Kidney tubule cell (primary cell): ENCODE results near the gene CPHXL.
A peak's percentile ranks its signal among the peaks of the same experiment; 100 is the strongest.

Experiments used
- DNase-seq: peaks from one replicate; pipeline ENCODE4 v3.0.0-alpha.2; 2018; ENCODE audit warnings: low spot score

The CPHXL gene

DNA sequence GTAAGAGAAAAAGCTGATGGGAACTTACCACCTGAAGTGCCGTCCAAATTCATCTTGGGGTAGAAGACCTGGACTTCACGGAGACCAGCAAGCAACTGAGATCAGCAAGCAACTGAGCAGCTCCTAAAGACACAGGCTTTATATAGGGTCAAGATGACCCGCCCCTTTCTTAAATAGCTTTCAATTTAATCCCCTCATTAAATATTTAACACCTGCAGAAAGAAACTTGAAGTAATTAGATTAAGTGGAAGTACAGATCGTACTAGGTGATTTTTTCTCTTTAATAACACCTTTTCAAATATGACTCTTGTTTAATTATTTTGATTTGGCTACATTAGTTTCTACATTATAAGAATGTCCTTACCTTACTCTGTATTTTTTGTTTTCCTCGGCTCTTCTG, at the start of gene CPHXL:
Gene CPHXL, minus strand, starts transcription at position 101 of the 400 bp plus-strand sequence. Its CDS starts 48 bp downstream, at position 53.
- DNase-seq: no peak

DNA sequence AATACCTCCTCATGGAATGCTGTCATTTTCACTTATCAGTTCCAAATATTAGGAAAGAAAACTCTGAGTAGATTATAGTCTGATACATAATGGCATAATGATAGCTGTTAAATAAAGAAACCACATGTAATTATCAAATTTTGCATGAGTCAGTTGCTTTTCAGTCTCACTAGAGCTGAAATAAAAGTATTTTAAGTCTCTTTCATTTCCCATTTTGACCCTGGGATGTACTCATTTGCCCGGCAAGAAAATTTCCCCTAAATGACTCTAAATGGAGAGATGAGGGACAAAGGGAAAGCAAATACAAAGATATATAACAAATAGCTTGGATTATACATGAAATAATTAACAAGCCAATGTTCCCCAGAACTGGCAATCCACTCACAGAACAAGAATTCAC, 47.9 kb upstream of the CPHXL start:
- no peak for DNase-seq

DNA sequence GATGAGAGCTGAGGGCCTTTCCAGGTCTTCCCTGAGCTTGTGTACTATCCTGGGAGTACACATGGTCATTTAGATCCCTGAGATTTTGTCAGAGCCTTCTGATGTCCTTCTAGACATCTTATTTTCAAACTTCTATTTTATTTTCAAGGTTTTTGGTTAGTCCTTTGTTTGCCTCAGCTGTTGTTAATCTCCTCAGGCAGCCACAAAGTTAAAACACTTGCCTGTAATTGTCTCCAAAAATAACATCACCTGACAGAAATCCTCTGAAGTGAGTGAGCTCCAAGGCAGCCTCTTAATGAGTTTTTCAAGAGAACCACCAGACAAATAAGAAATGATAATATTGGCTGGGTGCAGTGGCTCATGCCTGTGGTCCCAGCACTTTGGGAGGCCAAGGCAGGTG, 43.8 kb upstream of the CPHXL start:
- DNase-seq: no peak

DNA sequence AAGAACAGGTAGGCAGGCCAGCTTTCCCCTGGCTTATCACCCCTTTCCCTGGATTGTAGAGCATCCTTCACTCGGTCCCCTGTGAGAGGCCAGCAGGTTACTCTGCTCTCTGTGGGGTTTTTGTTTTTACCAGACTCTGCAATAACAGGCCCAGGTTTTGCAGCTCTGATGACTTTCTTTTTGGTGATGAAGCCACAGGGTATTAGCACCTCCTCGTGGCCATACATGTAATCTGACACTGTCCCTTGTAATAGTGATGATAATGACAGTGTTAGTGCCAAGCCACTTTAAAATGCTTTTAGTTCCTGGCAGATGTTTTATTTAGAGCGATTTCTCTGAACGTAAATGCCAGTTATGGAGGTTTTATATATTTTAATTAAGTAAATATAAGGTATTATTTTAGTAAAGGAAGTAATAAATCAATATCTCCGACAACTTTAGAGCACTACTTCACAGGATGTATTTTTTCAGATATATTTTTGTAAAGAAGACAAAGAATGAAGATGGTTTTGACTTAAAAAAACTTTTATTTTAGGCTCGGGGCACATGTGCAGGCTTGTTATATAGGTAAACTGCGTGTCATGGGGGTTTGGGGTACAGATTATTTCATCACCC, 38.0 kb upstream of the CPHXL start:
- DNase-seq: peak; percentile 66

DNA sequence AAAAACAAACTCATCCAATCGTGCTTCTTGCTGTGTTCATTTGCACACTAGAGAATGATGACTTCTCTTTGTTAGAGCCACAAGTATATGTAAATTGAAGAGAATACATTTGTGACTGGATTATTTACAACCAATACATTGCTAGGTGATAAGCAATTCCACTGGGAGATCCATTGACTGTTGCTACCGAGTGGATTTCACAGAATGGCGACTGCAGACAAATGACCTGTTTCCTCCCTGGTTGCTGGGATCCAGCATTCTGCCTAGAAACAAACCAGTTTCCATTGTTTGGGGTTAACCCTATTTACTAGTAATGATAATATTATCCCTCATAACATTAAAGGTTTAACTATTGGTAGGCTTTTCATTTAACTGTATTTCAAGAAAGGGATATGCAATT, 36.9 kb upstream of the CPHXL start:
- DNase-seq: no peak

DNA sequence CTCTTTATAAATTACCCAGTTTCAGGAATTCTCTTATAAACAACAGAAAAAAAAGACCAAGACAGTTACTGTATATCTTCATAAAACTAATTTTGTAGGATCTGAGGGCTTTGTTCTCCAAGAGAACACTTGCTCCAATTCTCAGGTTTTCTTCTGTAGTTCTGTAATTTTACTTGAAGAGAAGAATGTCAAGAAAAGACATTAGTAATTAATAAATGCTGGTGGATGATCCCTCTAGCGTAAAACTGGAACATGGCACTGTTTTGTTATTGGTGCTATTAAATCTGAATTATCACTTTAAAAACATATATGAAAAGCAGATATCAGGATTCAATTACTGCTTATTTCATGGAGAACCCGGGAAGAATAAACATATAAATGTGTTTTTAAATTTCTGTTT, 36.5 kb upstream of the CPHXL start:
- no peak for DNase-seq

DNA sequence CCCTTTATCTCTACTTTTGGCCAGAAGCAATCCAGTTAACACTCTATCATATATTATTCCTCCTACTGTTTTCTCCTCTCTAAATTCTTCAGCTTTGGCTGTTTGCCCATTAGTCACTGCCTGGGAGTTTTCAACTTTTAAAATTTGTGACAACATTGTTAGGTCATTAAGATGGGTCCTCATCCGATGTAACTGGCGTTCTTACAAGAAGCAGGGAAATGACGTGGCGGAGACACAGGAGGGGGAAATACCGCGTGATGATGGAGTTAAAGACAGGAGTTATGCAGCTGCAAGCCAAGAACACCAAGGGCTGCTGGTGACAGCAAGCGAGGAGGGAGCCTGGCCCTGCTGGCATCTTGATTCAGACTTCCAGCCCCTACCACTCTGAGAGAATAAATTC, 34.8 kb upstream of the CPHXL start:
- no peak for DNase-seq

DNA sequence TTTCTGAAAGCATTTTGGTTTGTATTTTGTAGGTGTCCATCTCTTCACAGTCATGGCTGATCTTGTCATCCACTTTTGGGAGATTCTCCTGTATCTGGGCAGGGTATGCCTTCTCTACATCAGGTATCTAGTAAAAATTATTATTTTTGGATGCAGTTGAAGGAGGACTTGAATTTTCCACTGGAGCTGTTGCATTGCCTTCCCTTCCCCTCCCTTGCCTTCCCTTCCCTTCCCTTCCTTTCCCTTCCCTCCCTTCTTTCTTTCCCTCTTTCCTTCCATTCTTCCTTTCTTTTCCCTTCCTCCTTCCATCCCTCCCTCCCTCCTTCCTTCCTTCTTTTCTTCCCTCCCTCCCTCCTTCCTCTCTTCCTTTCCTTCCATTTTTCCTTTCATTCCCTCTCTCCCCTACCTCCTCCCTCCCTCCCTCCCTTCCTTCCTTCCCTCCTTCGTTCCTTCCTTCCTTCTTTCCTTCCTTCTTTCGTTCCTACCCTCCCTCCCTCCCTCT, 33.8 kb upstream of the CPHXL start:
- no peak for DNase-seq

DNA sequence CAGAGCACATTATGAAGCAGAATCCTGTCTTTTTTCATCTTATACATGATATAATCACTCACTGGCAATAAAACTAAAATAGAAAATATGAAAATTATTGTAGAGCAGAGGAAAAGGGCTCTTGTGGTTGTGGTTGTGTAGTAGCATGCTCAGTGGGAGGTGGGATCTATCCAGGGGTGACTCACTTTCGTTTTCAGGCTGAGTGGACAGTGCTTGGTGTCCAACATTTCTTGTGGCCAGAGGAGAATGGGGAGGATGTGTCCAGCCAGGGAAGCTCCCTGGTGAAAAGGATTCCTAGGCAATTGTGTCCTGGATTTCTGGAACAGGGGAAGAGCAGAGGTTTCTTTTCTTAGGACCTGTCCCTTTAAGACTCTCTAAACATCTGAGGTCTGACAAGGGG, 31.9 kb upstream of the CPHXL start:
- DNase-seq: peak; percentile 62

DNA sequence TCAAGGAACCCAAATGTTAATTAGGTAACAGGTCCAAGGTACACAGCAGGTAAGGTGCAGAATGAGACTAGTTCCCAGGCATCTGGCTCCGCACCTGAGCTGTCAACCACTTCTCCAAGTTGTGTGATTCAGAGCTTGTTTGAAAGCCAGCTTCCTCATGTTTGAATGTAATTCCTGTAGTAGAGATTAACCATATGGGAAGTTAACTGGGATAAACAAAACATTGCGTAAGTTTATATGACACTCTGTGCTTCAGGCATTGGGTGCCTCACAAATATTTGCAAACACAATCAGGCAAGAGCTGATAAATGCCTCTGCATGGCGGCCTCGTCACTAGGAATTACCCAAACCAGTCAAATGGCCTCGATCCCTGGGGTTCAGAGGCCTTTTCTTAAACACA, 27.9 kb upstream of the CPHXL start:
- peak; percentile 29 for DNase-seq

DNA sequence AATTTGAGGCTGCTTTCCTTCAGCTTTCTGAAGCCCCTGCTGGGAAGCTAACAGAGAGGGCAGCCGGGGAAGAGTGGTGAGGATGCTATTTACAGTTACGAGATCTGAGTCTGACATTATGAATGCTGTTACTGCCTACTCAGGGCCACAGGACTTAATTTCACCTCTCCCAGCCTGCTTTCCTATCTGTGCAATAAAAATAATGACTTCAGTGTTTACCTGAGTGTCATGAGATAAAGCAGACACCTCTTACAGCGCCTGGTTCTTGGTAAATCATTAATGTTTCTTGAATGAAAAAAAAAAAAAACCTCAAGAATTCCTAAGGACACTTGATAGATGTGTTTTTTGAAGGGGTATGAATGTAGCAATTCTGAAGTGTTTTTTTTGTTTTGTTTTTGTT, 24.2 kb upstream of the CPHXL start:
- peak; percentile 41 for DNase-seq

DNA sequence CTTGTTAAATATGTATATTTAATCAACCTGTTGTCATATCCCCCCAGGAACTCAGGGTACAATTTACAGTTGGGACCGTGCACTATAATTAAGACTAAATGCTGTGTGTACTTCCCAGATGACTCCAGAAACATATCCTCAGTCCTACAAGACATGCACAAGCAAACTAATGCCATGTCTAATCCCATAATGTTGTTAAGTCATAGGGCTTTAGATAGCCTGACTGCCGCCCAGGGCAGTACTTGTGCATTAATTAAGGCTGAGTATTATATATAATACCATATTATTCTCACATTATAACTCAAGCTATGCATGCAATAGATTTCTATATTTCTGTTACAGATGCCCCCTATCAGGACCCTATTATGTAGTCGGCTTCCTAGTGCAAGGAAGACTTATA, 20.1 kb upstream of the CPHXL start:
- no peak for DNase-seq

DNA sequence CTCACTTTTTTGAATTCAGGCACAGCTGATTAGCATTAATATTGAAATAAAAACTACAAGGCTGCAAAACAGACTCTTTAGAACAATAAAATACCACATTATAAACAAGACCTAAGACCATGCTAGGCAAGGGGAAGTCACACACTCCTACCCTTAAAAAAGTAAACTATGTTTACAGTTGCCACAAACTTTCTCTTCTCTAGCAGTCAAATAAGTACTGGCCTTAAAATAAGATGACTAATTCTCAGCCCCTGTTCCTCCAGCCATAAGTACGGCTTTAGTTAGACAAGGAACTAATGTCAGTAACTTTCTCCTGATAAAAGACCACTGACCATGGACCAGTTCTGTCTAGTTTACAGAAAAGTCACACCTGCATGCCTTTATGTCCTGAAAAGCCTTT, 19.5 kb upstream of the CPHXL start:
- no peak for DNase-seq

DNA sequence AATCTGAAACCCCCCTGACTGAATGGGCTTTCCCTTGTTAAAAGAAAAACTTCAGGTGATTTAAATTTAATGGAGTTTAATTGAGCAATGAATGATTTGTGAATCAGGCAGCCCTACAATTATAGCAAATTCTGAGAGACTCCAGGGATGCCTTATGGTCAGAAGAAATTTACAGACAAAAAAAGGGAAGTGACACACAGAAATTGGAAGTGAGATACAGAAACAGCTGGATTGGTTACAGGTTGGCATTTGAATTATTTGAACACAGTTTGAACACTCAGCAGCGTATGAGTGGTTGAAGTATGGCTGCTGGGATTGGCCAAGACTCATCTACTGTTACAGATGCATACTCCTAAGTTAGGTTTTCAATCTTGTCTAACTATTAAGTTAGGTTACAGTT, 19.0 kb upstream of the CPHXL start:
- no peak for DNase-seq

DNA sequence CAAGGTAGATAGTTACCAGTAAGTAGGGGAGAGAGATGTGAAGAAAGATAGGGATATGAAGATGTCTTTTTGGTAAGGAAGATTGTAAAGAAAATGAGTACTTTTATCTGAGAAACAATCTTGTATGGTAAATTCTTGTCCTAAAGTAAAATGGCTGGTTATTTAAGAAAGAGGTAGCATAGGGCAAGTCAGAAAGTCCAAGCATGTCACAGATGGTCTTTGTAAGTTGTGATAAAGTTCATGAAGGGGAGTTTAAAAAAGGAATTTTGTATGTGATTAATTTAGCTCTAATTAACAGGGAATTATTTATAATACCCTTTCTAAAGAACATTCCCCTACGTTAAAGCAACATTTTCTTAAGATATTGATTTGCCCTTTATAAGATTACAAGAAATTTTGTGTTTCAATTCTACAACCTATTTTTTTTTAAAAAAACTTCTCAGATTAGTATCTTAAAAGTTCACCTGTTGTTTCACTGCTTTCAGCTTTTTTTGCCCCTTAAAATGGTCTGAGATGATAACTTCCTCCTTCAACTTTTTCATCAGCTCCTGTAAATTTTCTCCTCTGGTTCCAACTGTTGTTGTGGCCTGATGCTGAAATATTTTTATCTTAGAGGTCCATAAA, 16.2 kb upstream of the CPHXL start:
- DNase-seq: no peak

DNA sequence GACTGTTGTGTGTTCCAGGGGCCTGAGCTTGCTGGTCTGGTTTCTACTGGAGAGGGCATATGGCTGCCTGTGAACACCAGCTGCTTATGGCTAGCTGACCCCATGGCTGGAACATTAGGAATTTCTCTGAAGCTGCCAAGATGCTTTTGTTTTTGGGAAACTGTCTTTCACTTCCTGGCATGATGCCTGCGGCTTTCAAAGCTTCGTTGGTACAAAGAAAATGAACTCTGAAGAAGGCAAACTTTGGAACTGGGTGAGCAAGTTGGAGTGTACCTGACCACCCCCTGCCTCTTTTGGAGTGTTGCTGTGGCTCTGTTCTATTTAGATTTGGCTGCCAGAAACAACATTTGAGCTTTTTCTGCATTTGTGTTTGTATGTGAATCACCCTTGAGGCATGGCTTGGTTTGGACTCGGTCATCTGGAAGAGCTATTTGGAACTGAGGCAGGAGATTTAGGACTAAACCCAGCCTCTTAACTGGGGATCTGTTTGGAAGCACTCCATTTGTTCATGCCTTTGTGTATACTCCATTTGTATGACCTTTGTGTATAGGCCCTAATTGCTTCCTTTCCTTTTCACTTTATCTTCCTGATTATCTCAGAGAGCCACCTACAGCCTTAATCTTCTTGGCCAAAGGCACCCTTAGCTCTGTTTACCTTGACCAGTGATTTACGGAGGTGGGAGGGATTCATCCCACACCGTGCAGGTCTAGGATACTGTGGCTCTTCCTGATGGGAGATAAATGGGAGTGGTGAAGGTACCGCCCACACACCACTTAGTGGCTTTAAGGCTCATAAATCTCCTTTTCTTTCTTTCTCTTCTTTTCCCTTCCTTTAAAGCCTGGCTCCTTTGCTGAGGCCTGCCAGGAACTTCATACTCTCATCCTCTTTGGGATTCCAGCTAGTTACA, 7.3 kb upstream of the CPHXL start:
- no peak for DNase-seq

DNA sequence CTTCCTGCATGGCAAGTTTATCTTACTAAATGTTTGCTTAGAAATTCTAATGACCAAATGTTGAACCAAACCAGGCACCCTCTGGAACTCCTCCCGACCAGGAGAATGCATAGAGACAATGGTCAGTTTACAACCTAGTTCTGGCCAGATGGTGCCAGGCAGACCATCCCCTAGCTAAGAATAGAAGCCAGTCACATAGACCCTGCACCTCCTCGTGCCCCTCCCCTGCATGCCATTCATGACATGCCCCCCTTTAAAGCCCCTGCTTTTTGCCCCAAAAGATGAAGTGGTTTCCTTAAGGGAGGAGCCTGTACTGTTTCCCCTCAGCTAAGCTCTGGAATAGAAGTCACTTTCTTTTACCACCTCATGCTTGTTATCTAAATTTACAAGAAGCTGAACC, 6.6 kb upstream of the CPHXL start:
- DNase-seq: no peak

DNA sequence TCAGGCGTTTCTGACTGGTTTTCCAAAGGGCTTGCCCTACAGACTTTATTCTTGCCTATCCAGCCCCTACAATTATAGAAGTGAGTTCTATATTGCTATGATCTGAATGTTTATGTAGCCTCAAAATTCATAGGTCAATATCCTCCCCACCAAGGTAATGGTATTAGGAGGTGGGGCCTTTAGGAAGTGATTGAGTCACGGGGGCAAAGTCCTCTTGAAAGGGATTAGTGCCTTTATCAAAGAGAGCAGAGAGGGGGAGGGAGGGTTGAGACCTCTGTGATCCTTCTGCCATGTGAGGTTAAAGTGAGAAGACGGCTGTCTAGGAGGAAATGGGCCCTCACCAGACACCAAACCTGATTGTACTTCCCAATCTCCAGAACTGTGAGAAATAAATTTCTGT, 931 bp upstream of the CPHXL start:
- no peak for DNase-seq

DNA sequence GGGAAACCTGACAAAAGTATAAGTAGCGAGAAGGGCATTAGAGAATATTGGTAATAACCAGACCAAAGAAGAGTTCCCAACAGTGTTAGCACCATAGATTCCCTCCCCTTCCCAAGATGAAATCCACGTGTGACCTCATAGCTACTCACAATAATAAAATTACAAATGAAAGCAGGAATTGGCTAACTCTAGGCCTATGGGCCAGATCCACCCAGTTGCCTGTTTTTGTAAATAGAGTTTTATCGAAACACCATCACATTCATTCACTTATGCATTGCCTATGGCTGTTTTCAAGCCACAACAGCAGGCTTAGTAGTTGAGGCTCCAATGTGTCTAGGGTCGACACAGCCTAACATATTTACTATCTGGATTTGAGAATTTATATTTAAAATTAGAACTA, 7.8 kb downstream of the CPHXL start:
- DNase-seq: no peak

DNA sequence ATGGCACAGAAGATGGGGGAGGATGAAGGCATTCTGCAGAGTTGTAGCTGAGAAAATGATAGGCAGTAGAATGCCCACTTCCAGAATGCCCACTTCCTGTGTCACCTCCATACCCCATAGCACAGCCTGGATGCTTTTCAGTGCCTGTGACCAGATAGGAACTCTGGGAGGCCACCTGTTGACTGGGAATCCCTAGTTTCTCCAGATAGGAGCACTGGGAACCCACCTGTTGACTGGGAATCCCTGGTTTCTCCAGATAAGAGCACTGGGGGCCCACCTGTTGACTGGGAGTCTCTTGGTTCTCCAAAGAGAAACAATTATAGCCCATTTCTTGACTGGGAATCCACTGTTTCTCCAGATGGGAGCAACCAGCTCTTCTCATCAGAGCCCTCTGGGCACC, 11.6 kb downstream of the CPHXL start:
- DNase-seq: no peak

DNA sequence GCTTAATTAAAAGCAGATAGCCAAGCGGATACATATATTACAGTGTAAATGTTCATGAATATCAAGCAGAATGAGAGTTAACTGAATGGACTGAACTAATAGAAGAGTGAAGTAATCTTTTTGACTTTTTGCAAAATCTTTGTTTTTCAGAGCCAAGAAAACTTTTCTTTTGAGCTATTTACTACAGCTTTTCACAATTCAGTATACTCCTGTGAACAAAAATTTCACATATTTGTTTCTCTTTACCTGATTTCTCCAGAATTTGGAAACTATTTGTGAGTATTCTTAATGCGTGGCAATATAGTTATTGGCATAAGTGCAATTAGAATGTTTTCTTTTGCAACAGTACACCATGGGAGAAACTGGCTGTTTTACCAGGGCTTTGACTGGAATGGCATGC, 15.9 kb downstream of the CPHXL start:
- no peak for DNase-seq

DNA sequence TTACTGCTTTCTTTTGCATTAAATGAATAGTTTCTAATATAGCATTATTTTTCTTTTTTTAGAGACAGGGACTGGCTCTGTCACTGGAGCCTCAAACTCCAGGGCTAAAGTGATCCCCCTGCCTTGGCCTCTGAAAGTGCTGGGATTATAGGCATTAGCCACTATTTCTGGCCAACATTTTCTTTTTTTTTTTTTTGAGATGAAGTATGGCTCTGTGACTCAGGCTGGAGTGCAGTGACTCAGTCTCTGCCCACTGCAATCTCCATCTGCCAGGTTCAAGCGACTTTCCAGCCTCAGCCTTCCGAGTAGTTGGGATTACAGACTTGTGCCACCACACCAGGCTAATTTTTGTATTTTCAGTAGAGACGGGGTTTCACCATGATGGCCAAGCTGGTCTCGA, 23.0 kb downstream of the CPHXL start:
- DNase-seq: peak; percentile 5

DNA sequence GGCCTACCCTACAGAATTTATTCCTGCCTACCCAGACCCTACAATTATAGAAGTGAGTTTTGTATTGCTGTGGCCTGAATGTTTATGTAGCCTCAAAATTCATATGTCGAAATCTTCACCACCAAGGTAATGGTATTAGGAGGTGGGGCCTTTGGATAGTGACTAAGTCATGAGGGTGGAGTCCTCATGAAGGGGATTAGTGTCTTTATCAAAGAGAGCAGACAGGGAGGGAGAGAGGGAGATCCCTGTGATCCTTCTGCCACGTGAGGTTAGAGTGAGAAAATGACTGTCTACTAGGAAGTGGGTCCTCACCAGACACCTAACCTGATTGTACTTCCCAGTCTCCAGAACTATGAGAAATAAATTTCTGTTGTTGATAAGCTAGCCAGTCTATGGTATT, 24.0 kb downstream of the CPHXL start:
- DNase-seq: no peak
